ENCODE results near the gene S100A16. TPM values are rescaled to one million over a fixed set of nuclear protein-coding genes. Genes with fewer than 3 reads are reported as not detected.
A peak's percentile ranks its signal among the peaks of the same experiment; 100 is the strongest.

The S100A16 gene
- total RNA-seq, 2 experiments from 2014 or later = not detected

GRCh38 chr1:153633161-153633753 is 20.3 kb upstream of the S100A16 start:
- no peaks in the 10 kb centered on the region for H4K20me1 ChIP-seq (ENCODE audit: insufficient read depth, low read length)
- intact Hi-C loops (cut with micrococcal nuclease; ENCODE audit: unreplicated experiment) = no loop called here
- TF ChIP-seq, protein P1, sequence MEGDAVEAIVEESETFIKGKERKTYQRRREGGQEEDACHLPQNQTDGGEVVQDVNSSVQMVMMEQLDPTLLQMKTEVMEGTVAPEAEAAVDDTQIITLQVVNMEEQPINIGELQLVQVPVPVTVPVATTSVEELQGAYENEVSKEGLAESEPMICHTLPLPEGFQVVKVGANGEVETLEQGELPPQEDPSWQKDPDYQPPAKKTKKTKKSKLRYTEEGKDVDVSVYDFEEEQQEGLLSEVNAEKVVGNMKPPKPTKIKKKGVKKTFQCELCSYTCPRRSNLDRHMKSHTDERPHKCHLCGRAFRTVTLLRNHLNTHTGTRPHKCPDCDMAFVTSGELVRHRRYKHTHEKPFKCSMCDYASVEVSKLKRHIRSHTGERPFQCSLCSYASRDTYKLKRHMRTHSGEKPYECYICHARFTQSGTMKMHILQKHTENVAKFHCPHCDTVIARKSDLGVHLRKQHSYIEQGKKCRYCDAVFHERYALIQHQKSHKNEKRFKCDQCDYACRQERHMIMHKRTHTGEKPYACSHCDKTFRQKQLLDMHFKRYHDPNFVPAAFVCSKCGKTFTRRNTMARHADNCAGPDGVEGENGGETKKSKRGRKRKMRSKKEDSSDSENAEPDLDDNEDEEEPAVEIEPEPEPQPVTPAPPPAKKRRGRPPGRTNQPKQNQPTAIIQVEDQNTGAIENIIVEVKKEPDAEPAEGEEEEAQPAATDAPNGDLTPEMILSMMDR (conservative IDR thresholded peaks at IDR 0.05; ENCODE audit: low read length) = no peak
- TF ChIP-seq EZH2phosphoT487 (IDR thresholded peaks at IDR 0.05; ENCODE audit: borderline replicate concordance, low read depth, low read length) = no peak
- no peak overlapping the region; the same call in 1 of the 2 replicates for H2AFZ ChIP-seq (ENCODE audit: low read length)
- no TSS peak for BruUV-seq (replicated peaks)
- no peak for DNase-seq (ENCODE audit: low spot score)
- POLR2A ChIA-PET = interaction anchor here (0.5 to 2.1 kb wide), 12 partner anchors 10 to 344 kb away, joined by 3 to 8 read pairs (median 4); partner anchors contain the start of gene JTB
- peak overlapping the region; percentile 83 for H3K4me3 ChIP-seq (ENCODE audit: low read depth, low read length, poor library complexity, severe bottlenecking)
- H3K9me2 ChIP-seq (ENCODE audit: insufficient read depth, low read length) = no peaks in the 10 kb centered on the region
- peaks cover 29% of the 10 kb centered on the region for H3K79me2 ChIP-seq (ENCODE audit: insufficient read depth, low read depth, low read length)
- H3K27ac ChIP-seq (ENCODE audit: low read depth, low read length, poor library complexity, severe bottlenecking) = no peak overlapping the region
- CTCF ChIA-PET (ENCODE audit: unreplicated experiment) = interaction anchor here (1.0 to 1.4 kb wide), 2 partner anchors 42 to 61 kb away, joined by 3 to 4 read pairs; no protein-coding TSS in a partner anchor
- H3K4me2 ChIP-seq (ENCODE audit: low read length) = peak overlapping the region; percentile 61
- H3K36me3 ChIP-seq (ENCODE audit: insufficient read depth, low read length) = peaks cover 26% of the 10 kb centered on the region
- H3K9me3 ChIP-seq (ENCODE audit: low read length) = no peaks in the 10 kb centered on the region
- H3K4me1 ChIP-seq (ENCODE audit: insufficient read depth, low read length, poor library complexity, severe bottlenecking) = peaks cover 16% of the 10 kb centered on the region

GRCh38 chr1:153631047-153632022 is 18.4 kb upstream of the S100A16 start:
- Histone ChIP-seq H2AFZ (ENCODE audit: low read length) (no peak overlapping the region), H3K36me3 (ENCODE audit: insufficient read depth, low read length) (peaks cover 7% of the 10 kb centered on the region), H4K20me1 (ENCODE audit: insufficient read depth, low read length) (no peaks in the 10 kb centered on the region), H3K9me2 (ENCODE audit: insufficient read depth, low read length) (no peaks in the 10 kb centered on the region), H3K4me2 (ENCODE audit: low read length) (no peak overlapping the region), H3K27ac (ENCODE audit: low read depth, low read length, poor library complexity, severe bottlenecking) (no peak overlapping the region), H3K9me3 (ENCODE audit: low read length) (no peaks in the 10 kb centered on the region), H3K79me2 (ENCODE audit: insufficient read depth, low read depth, low read length) (peaks cover 21% of the 10 kb centered on the region), H3K4me1 (ENCODE audit: insufficient read depth, low read length, poor library complexity, severe bottlenecking) (peaks cover 26% of the 10 kb centered on the region), H3K4me3 (ENCODE audit: low read depth, low read length, poor library complexity, severe bottlenecking) (no peak overlapping the region)
- ChIA-PET CTCF (ENCODE audit: unreplicated experiment) (no interaction called here), POLR2A (interaction anchor here (1.0 kb wide), 2 partner anchors 17 to 19 kb away, joined by 3 to 4 read pairs; partner anchors contain the start of gene S100A16)
- no peak for TF ChIP-seq EZH2phosphoT487 (IDR thresholded peaks at IDR 0.05; ENCODE audit: borderline replicate concordance, low read depth, low read length)
- TF ChIP-seq, protein P1 (conservative IDR thresholded peaks at IDR 0.05; ENCODE audit: low read length) = no peak
- BruUV-seq (replicated peaks) = no TSS peak
- no peak for DNase-seq (ENCODE audit: low spot score)
- intact Hi-C loops (cut with micrococcal nuclease; ENCODE audit: unreplicated experiment) = no loop called here
